RWPE2 (cell line): ENCODE data around the gene TRAF3IP3.

ENCODE experiments used
- ATAC-seq: fragments of 200-7000 bp; cut with Tn5 transposase; 3 replicates; pipeline ENCODE4 v1.9.1; 2021; ENCODE audit warnings: low read depth
- DNase-seq: peaks from one replicate; pipeline ENCODE4 v3.0.0-alpha.2; 2020; ENCODE audit warnings: low spot score
- H3K27ac ChIP-seq: fragments of 450-650 bp; 2 replicates; pipeline ENCODE4 v1.5.1; 2017; ENCODE audit warnings: mild to moderate bottlenecking; ENCODE audit not compliant: poor library complexity, severe bottlenecking
- H3K27me3 ChIP-seq: fragments of 250-450 bp; sonication (Bioruptor Pico); 2 replicates; pipeline ENCODE4 v1.5.1; 2021; ENCODE audit warnings: mild to moderate bottlenecking, moderate library complexity; ENCODE audit not compliant: insufficient read depth, poor library complexity, severe bottlenecking
- H3K36me3 ChIP-seq: fragments of 250-450 bp; sonication (Bioruptor Pico); 2 replicates; pipeline ENCODE4 v1.5.1; 2020; ENCODE audit warnings: low read depth, mild to moderate bottlenecking, moderate library complexity
- H3K4me1 ChIP-seq: fragments of 250-450 bp; sonication (Bioruptor Pico); 2 replicates; pipeline ENCODE4 v1.5.1; 2021; ENCODE audit warnings: mild to moderate bottlenecking, moderate library complexity; ENCODE audit not compliant: insufficient read depth, poor library complexity, severe bottlenecking
- H3K4me3 ChIP-seq: fragments of 250-450 bp; sonication (Bioruptor Pico); 2 replicates; pipeline ENCODE4 v1.5.1; 2021; ENCODE audit warnings: mild to moderate bottlenecking, moderate library complexity; ENCODE audit not compliant: severe bottlenecking
- H3K9me3 ChIP-seq: fragments of 250-450 bp; sonication (Bioruptor Pico); 2 replicates; pipeline ENCODE4 v1.5.1; 2021; ENCODE audit warnings: mild to moderate bottlenecking, moderate library complexity; ENCODE audit not compliant: severe bottlenecking
- CTCF ChIP-seq: fragments of 450-650 bp; IDR thresholded peaks from one replicate; pipeline ENCODE4 v1.5.1; 2017; ENCODE audit warnings: mild to moderate bottlenecking, moderate library complexity; ENCODE audit not compliant: poor library complexity, severe bottlenecking

The TRAF3IP3 gene

GRCh38 chr1:209759829-209760359 lies 4.0 kb downstream of the TRAF3IP3 start:
- H3K27ac ChIP-seq = no peak overlapping the region
- H3K27me3 ChIP-seq = no peaks in the 10 kb centered on the region
- TF ChIP-seq CTCF = no peak
- no peaks in the 10 kb centered on the region for H3K4me1 ChIP-seq
- H3K4me3 ChIP-seq = no peak overlapping the region
- H3K9me3 ChIP-seq = no peaks in the 10 kb centered on the region
- H3K36me3 ChIP-seq = no peaks in the 10 kb centered on the region
- ATAC-seq (no peak), DNase-seq (no peak)

- Histone ChIP-seq H3K4me3 (no peak overlapping the region), H3K36me3 (no peaks in the 10 kb centered on the region), H3K9me3 (no peaks in the 10 kb centered on the region), H3K27ac (no peak overlapping the region), H3K27me3 (no peaks in the 10 kb centered on the region), H3K4me1 (no peaks in the 10 kb centered on the region)
- ATAC-seq (no peak), DNase-seq (no peak)
- no peak for TF ChIP-seq CTCF
Measured at GRCh38 chr1:209761011-209761635, 5.3 kb downstream of the TRAF3IP3 start.

- no peak for ATAC-seq
- Histone ChIP-seq H3K36me3 (no peaks in the 10 kb centered on the region), H3K27ac (no peak overlapping the region), H3K4me3 (no peak overlapping the region), H3K9me3 (no peaks in the 10 kb centered on the region), H3K4me1 (peaks cover 12% of the 10 kb centered on the region), H3K27me3 (no peaks in the 10 kb centered on the region)
- TF ChIP-seq CTCF = no peak
- DNase-seq = no peak
Measured at GRCh38 chr1:209766051-209766450, 10.2 kb downstream of the TRAF3IP3 start.

- no peak overlapping the region for H3K27ac ChIP-seq
- no peak overlapping the region for H3K4me3 ChIP-seq
- H3K27me3 ChIP-seq = no peaks in the 10 kb centered on the region
- H3K36me3 ChIP-seq = no peaks in the 10 kb centered on the region
- no peak for TF ChIP-seq CTCF
- no peak for DNase-seq
- peaks cover 12% of the 10 kb centered on the region for H3K4me1 ChIP-seq
- no peaks in the 10 kb centered on the region for H3K9me3 ChIP-seq
- ATAC-seq = no peak
Measured at GRCh38 chr1:209767096-209767495, 11.2 kb downstream of the TRAF3IP3 start.

DNA sequence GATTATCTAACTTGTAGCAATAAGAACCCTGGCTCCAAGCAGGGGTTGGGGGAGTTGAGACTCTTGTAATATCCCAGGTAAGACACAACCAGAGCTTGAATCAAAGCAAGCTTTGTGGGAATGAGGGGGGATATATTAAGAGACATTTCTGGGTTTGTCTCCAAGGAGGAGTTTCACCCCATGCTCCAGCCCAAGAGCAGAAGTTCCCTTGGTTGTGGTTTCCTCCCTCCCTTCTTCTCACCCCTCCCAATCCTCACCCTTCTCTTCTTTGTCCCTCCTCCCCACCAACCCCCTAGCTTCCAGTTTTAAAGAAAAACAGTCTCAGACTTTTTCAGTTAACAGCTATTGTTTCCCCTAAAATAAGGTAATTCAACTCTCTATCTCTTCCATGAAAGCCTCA lies 11.9 kb downstream of the TRAF3IP3 start:
- ATAC-seq (no peak), DNase-seq (no peak)
- Histone ChIP-seq H3K4me1 (peaks cover 12% of the 10 kb centered on the region), H3K4me3 (no peak overlapping the region), H3K27ac (no peak overlapping the region), H3K27me3 (no peaks in the 10 kb centered on the region), H3K9me3 (no peaks in the 10 kb centered on the region), H3K36me3 (no peaks in the 10 kb centered on the region)
- no peak for TF ChIP-seq CTCF
